OCI-LY1 (cell line): Measurements from ENCODE around the gene L1CAM.

ENCODE experiments used
- H2AFZ ChIP-seq: fragments of 200-600 bp; sonication (generic), shearing (Covaris generic); 2 replicates; pipeline ENCODE4 v1.6.0; 2014; ENCODE audit warnings: antibody characterized with exemption, mild to moderate bottlenecking, low read length
- H3F3A ChIP-seq: fragments of 200-600 bp; sonication (generic), shearing (Covaris generic); 2 replicates; pipeline ENCODE4 v1.6.0; 2014; ENCODE audit warnings: mild to moderate bottlenecking, antibody characterized with exemption, low read length, moderate library complexity; ENCODE audit not compliant: insufficient read depth
- H3K27ac ChIP-seq: fragments of 200-600 bp; sonication (generic); 2 replicates; pipeline ENCODE4 v1.5.1; 2014; ENCODE audit warnings: low read length, mixed run types, mild to moderate bottlenecking, low read depth; ENCODE audit not compliant: poor library complexity, severe bottlenecking
- H3K27me3 ChIP-seq: fragments of 200-600 bp; sonication (generic); 2 replicates; pipeline ENCODE4 v1.6.0; 2014; ENCODE audit warnings: antibody characterized with exemption, mild to moderate bottlenecking, low read length, moderate library complexity; ENCODE audit not compliant: insufficient read depth
- H3K36me3 ChIP-seq: fragments of 200-600 bp; sonication (generic); 2 replicates; pipeline ENCODE4 v1.6.1; 2014; ENCODE audit warnings: mild to moderate bottlenecking, antibody characterized with exemption, low read length, moderate library complexity, mixed read lengths; ENCODE audit not compliant: insufficient read depth
- H3K4me1 ChIP-seq: fragments of 200-600 bp; sonication (generic); 2 replicates; pipeline ENCODE4 v1.5.1; 2014; ENCODE audit warnings: mild to moderate bottlenecking, low read length, moderate library complexity; ENCODE audit not compliant: insufficient read depth, severe bottlenecking
- H3K4me2 ChIP-seq: fragments of 200-600 bp; sonication (generic), shearing (Covaris generic); 2 replicates; pipeline ENCODE4 v1.6.1; 2014; ENCODE audit warnings: low read length
- H3K4me3 ChIP-seq: fragments of 200-600 bp; sonication (generic); 2 replicates; pipeline ENCODE4 v1.5.1; 2014; ENCODE audit warnings: low read length, low read depth, mild to moderate bottlenecking, mixed read lengths; ENCODE audit not compliant: poor library complexity, severe bottlenecking
- H3K79me2 ChIP-seq: fragments of 200-600 bp; shearing (Covaris generic); 2 replicates; pipeline ENCODE4 v1.6.1; 2016; ENCODE audit warnings: mixed run types, low read length, mixed read lengths; ENCODE audit not compliant: insufficient read depth
- H3K9ac ChIP-seq: fragments of 200-600 bp; sonication (generic), shearing (Covaris generic); 2 replicates; pipeline ENCODE4 v1.6.1; 2014; ENCODE audit warnings: mild to moderate bottlenecking, low read length, mixed read lengths
- H3K9me2 ChIP-seq: fragments of 200-600 bp; sonication (generic), shearing (Covaris generic); 2 replicates; pipeline ENCODE4 v1.6.1; 2014; ENCODE audit warnings: low read depth, mild to moderate bottlenecking, low read length, mixed read lengths
- H3K9me3 ChIP-seq: fragments of 200-600 bp; shearing (Covaris generic); 2 replicates; pipeline ENCODE4 v1.6.1; 2014; ENCODE audit warnings: low read length, mixed read lengths
- H4K20me1 ChIP-seq: fragments of 200-600 bp; sonication (generic), shearing (Covaris generic); 2 replicates; pipeline ENCODE4 v1.6.0; 2016; ENCODE audit warnings: mild to moderate bottlenecking, low read length; ENCODE audit not compliant: insufficient read depth
- CTCF ChIP-seq: fragments of 200-600 bp; sonication (generic), shearing (Covaris generic); IDR thresholded peaks from 2 replicates; pipeline ENCODE4 v1.5.1; 2017; ENCODE audit warnings: mild to moderate bottlenecking, antibody characterized with exemption, low read length, moderate library complexity, mixed read lengths
- EZH2 ChIP-seq: fragments of 200-600 bp; sonication (generic), shearing (Covaris generic); IDR thresholded peaks from 2 replicates; pipeline ENCODE4 v1.8.0; 2017; ENCODE audit warnings: borderline replicate concordance, mixed run types, mild to moderate bottlenecking, antibody characterized with exemption, low read length, moderate library complexity, mixed read lengths

Gene L1CAM

GRCh38 chrX:153889123-153889522 lies 3.1 kb upstream of the L1CAM start:
- Histone ChIP-seq H3K27me3 (no peaks in the 10 kb centered on the region), H3F3A (no peaks in the 10 kb centered on the region), H2AFZ (no peak overlapping the region), H3K27ac (no peak overlapping the region), H3K79me2 (no peaks in the 10 kb centered on the region), H3K4me1 (no peaks in the 10 kb centered on the region), H3K9me3 (no peaks in the 10 kb centered on the region), H4K20me1 (no peaks in the 10 kb centered on the region), H3K9me2 (no peaks in the 10 kb centered on the region), H3K36me3 (no peaks in the 10 kb centered on the region), H3K4me2 (no peak overlapping the region), H3K4me3 (no peak overlapping the region), H3K9ac (no peak overlapping the region)
- TF ChIP-seq EZH2 (no peak), CTCF (no peak)

GRCh38 chrX:153888344-153888743 lies 2.4 kb upstream of the L1CAM start:
- Histone ChIP-seq H3K27ac (no peak overlapping the region), H3K9me3 (no peaks in the 10 kb centered on the region), H4K20me1 (no peaks in the 10 kb centered on the region), H3K79me2 (no peaks in the 10 kb centered on the region), H3K9ac (no peak overlapping the region), H3F3A (no peaks in the 10 kb centered on the region), H3K4me2 (no peak overlapping the region), H3K27me3 (no peaks in the 10 kb centered on the region), H3K9me2 (no peaks in the 10 kb centered on the region), H3K36me3 (no peaks in the 10 kb centered on the region), H2AFZ (no peak overlapping the region), H3K4me1 (no peaks in the 10 kb centered on the region), H3K4me3 (no peak overlapping the region)
- TF ChIP-seq CTCF (no peak), EZH2 (no peak)

GRCh38 chrX:153887385-153887784 lies 1.4 kb upstream of the L1CAM start:
- Histone ChIP-seq H3K36me3 (no peaks in the 10 kb centered on the region), H3K27ac (no peak overlapping the region), H2AFZ (no peak overlapping the region), H3K4me2 (no peak overlapping the region), H3K9me3 (no peaks in the 10 kb centered on the region), H3K9ac (no peak overlapping the region), H3K9me2 (no peaks in the 10 kb centered on the region), H3K27me3 (no peaks in the 10 kb centered on the region), H3F3A (no peaks in the 10 kb centered on the region), H3K79me2 (no peaks in the 10 kb centered on the region), H3K4me1 (no peaks in the 10 kb centered on the region), H3K4me3 (no peak overlapping the region), H4K20me1 (no peaks in the 10 kb centered on the region)
- TF ChIP-seq CTCF, result no peak
- no peak for TF ChIP-seq EZH2
